NOMO-1 treated with DMSO at 0.1 percent for 48 hours (cell line): Measurements from ENCODE around the gene ACTN4.
A peak's percentile ranks its signal among the peaks of the same experiment; 100 is the strongest.

Source experiments
- DNase-seq: peaks from one replicate; lab custom pipeline; 2025; ENCODE audit not compliant: unreplicated experiment; lab: John Stamatoyannopoulos, UW

ACTN4 gene

GRCh38 chr19:38693380-38694223 lies 46.2 kb downstream of the ACTN4 start:
- peak; percentile 85 for DNase-seq

- DNase-seq: peak; percentile 50
Measured at GRCh38 chr19:38695317-38695683, 47.9 kb downstream of the ACTN4 start.

DNA sequence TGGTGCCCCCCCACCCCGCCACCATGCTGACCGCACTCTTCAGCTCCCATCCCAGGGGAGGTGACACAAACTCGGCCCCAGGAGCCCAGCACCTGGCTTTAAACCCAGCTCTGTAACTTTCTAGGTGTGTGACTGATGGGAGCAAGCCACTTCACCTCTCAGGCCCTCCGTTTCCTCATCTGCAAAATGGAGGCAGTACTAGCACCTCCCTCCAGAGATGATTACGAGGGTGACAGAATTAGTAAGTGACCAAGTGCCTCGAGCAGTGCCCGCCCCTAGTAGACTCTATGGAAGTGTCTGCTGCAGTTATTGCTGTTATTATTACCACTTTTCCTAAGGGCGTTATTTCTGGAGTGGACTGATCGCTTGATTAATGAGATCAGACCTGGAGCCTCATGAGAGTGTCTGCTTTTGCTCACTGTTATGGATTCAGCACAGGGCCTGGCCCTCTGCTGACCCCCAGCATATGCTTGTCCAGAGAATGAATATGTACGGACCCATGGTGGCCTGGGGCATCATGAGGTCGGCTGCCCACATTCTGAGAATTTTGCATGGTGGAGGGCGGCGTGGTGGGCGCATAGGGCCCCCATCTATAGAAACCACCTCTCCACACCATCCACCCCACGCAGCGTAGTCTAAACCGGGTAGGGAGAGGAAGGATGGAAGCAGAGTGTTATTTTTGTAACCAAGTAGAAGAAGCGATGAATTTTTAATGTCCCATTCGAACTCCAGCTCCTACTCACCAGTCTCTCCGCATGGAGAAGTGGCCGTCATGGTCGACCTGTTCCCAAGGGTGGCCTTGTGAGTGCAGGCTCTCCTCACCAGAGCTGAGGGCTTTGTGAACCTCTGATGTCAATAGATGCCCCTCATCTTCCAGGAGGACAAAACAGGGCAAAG lies 48.6 kb downstream of the ACTN4 start:
- DNase-seq: no peak

DNA sequence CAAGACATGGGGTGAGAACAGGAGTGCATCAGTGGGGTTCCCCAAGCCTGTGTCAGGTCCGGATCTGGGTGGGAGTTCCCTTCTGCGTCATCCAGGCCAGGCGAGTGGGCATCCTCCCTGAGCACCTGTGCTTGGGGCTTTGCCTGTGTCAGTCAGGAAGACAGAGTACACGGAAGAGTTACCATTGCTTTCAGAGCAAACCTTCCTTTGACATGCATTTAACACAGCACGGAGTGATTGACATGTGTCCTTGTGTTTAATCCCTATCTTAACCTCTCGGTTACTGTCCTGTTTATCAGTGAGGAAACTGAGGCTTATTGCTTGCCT lies 49.2 kb downstream of the ACTN4 start:
- DNase-seq: no peak

DNA sequence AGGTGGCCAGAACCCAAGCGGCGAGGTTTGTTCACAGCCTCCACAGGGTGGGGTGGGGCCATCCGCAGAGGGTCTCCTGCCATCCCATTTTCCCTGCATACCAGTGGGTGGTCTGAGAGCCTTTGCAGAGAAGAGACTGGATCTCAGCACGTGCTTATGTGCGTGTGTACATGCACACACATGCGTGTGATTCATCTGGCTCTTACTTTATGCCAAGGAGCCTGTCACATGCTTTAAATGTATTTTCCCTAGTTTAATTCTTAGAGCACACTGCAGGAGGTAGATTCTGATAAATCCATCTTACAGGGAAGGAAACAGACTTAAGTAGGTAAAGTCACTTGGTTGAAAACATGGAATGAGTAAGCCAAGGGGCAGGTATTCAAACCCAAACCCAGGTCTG lies 49.7 kb downstream of the ACTN4 start:
- DNase-seq: no peak

DNA sequence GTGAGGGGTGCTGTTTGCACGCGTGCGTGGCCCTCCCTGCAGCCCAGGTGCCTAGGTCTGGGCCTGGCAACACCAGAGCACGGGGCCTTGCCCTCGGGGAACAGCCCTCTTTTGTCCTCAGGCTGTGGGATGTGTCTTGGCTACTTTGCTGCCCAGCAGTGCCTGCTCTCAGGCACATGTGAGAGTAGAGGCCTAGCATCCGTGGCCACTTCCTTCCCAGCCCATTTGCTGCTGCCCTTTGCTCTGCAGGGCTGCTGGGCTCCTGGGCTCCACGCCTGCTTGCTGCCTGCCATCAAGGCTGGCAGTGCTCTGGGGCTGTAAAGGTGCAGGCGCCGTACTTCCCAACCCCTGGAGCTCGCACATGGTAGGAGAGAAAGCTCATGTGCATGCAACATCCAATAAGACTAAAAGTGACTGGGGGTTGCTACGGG lies 50.2 kb downstream of the ACTN4 start:
- DNase-seq: no peak

- DNase-seq: no peak
Measured at GRCh38 chr19:38698225-38699026, 51.0 kb downstream of the ACTN4 start.

GRCh38 chr19:38699027-38699346 lies 51.5 kb downstream of the ACTN4 start:
- no peak for DNase-seq

- no peak for DNase-seq
Measured at GRCh38 chr19:38699647-38700349, 52.3 kb downstream of the ACTN4 start.

DNA sequence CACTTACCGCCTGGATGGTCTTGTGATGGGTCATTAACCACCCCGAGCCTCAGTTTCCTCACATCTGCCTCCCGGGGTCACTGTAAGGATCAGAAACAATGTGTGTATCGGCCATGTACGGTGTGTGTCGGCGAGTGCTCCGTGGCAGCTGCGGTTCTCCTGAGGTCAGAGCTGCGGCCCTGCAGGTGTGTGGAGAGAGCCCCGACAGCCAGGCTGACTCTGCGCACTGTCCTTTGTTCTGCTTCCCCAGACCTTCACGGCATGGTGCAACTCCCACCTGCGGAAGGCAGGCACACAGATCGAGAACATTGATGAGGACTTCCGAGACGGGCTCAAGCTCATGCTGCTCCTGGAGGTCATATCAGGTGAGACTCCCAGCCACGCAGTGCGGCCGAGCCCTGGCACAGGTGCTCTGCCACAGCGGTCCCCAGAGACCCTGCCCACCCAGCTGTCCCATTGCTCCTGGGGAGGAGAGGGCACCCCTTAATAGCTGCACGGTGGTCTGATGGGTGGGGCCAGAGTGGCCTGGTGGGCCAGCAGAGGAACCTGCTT lies 53.0 kb downstream of the ACTN4 start:
- DNase-seq: no peak

GRCh38 chr19:38700902-38701454 lies 53.5 kb downstream of the ACTN4 start:
- no peak for DNase-seq

DNA sequence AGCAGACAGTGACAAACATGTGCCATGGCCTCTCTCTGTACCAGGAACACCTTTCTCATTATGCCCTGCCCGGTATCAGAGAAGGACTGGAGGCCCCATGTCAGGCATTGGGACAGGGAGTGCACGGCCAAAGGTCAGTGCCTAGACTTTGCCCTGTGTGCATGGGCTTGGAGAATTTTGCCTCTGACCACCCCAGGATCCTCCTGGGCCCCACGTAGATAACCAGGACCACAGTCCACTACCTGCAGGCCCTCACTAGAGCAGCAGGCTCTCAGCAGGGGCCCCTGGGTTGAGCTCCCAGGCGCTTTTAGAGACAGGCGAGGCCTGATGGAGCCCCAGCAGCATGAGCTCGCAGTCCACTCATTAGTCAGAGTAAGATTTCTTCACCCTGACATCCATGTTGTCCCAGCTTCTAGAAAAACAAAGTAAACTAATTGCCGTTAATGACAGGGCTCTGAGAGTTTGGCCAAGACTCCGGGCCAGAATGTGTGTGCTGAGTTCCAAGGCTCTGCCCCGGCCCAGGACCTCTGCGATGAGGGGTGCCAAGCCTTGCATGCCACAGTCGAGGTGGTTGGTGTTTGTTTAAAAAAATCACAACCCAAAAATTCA lies 54.1 kb downstream of the ACTN4 start:
- no peak for DNase-seq

DNA sequence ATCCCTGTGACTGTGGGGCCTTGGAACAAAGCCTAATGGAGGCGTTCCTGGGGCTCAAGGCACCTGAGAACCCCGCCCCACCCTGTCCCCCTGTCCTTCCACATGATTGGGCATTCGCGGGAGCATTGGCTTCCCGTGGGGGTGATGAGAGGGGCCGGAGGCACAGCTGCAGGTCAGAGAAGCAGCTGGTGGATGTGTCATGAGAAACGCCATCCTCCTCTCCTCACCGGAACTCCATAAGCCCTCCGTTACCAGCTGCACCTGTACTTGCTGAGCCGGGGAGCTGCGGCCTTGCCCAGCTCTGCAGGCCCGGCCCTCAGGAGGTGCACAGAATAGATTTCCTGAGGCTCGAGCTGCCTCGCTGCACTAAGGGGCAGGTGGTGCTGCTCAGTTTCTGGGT lies 54.8 kb downstream of the ACTN4 start:
- DNase-seq: no peak

GRCh38 chr19:38703509-38703908 lies 56.1 kb downstream of the ACTN4 start:
- DNase-seq: no peak

GRCh38 chr19:38704488-38705026 lies 57.1 kb downstream of the ACTN4 start:
- DNase-seq: no peak

GRCh38 chr19:38705197-38706019 lies 58.0 kb downstream of the ACTN4 start:
- no peak for DNase-seq

DNA sequence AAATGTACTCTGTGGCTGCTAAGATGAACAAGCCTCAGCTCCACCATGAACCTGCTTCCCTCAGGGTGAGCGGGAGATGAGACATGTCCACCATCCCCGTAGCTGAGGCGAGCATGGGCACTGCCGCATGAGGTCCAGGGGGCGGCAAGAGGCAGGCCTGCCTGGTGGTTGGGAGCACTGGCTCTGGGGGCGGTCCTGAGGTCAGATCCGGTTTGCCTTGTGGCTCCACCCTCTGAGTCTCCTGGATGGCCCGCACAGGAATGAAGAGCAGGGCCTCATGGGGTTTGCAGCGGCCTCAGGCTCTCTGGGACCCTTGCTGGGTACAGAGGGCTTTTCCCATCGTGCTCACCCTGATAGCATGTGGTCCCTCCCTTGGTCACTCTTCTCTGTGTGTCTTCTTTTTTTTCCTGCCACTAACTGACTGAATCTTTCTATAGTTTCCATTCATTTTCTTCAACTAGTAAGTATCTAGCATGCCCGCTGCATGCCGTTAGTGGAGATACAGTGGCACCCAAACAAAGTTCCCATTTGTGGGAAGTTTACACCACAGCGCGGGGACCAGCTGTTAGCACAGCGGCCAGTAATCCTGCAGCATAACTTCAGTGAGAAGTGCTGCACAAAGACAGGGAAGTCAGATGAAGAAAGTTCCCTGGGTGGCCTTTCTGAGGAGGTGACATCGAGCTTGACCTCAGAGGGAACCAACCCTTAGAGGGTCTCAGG lies 59.5 kb downstream of the ACTN4 start:
- no peak for DNase-seq

DNA sequence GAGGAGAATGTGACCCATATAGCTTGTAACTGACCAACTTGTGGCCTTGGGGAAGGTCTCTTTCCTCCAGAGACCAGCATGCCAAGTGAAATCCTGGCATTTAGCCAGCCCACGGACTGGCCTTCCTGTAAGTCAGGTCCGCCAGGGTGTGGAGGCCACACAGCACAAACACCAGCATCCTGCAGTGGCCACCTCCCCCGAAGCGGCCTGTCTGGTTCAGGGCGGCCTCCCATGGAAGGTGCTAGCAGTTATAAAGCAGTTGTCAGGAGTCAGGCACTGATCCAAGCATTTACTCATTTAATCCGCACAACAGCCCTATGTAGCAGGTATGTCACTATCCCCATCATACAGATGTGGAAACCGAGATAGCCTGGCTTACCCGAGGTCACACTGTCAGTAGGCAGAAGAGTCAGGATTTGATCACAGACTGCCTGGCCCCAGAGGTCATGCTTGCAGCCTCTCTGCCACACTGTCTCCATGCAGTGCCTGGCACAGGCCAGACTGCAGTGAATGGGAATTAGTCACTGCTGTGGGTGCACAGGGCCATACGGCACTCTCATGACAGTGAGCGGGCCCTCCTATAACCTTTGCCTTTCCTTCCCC lies 60.2 kb downstream of the ACTN4 start:
- no peak for DNase-seq
